Left renal cortex interstitium (tissue), 4 donors: ENCODE data around the gene FBLN1. TPM values are rescaled to one million over a fixed set of nuclear protein-coding genes. Genes with fewer than 3 reads are reported as not detected.
"Not testable (repeated sequence)": the region's sequence is repeated elsewhere in the genome, so short reads cannot be mapped to it uniquely, and the experiment has no call there.

Experiments used
- DNase-seq, 4 donors: peaks; one replicate each; pipeline ENCODE4 v3.0.0-alpha.2; 2013; ENCODE audit warnings: low read depth in 4 of 4, low spot score in 2 of 4, missing footprints in 1 of 4
- polyA plus RNA-seq, 4 donors: library from polyadenylated mRNA; unstranded; fragments of 120-200 nt; gene quantifications; one replicate each; pipeline ENCODE4 v1.2.1, GENCODE V29; 2013; ENCODE audit not compliant: insufficient read length in 4 of 4

FBLN1 gene
- polyA plus RNA-seq, 4 donors: 98.6 to 176 (median 121) TPM

DNA sequence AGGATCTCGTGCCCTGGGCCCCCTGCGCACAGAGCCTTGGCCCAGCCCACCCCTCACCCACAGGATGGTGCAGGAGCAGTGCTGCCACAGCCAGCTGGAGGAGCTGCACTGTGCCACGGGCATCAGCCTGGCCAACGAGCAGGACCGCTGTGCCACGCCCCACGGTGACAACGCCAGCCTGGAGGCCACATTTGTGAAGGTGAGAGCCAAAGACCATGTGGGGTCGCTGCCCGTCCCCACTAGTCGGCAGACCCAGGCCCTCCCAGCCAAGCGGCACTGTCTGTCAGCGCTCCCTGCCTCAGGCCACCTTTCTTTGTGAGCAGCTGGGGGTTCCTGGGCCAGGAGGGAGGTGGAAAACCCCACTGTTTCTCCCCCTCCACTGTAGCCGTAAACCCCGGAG, 22.8 kb downstream of the FBLN1 start:
- DNase-seq: no peak

DNA sequence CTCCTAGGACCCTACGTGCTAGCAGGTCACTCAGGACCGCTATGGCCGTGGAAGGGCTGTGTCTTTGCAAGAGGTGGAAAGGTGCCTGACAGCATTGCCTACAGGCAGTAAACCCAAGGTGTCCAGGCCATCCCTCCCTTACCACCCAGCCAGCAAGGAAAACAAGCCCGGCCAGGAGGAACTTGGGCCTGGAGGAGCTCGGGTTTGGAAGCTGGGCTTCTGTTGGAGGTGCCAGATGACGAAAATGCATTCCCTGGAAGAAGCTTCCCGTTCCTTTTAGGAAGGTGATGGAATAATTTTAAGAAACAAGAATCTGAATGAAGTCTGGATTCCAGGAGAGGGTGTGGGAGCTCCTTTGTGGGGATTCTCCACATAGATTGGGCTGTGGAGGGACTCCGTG, 23.6 kb downstream of the FBLN1 start:
- DNase-seq: no peak

DNA sequence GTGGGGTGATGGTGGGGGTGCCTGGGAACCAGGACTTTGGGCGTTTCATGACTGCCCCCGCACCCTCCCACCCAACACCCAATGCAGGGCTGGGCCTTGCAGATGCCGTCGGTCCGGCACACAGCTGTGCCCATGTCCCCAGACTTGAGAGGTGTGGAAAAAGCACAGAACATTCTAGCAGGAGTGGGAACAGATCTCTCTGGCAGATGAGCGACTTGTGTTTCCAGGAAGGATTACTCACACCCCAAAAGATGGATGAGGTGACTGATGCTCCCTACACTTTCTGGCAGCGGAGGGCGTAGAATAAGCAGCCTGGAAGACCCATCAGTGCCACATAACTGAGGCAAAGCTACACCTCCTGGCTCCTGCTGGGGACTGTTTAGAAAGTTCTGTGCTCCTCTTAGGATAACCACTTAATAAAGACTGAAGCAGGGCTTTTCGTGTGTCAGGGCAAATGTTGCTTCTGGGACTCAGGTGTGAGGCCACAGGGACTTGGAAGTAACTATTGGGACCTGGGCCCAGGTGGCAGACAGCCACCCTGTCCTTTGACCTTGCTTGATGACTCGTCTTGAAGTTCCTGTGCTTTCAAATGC, 24.2 kb downstream of the FBLN1 start:
- no peak for DNase-seq

DNA sequence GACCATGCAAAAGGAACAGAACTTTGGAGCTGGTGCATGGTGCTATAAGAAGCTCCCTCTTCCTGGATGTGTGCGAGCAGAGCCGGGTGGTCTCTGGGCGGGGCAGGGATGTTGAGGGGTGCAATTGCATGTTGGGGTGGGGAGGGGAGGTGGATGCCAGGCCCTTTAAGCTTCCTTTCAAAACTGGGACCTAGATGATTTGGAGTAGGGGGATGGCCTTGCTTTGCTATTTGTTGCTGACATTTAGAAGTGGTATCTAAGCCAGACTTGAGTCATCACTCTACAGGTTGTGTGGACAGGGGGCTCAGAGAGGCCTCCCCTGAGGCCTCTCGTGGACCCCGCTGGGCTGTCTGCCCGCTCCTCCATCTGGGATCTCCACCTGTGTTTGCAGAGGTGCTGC, 24.8 kb downstream of the FBLN1 start:
- DNase-seq: no peak

DNA sequence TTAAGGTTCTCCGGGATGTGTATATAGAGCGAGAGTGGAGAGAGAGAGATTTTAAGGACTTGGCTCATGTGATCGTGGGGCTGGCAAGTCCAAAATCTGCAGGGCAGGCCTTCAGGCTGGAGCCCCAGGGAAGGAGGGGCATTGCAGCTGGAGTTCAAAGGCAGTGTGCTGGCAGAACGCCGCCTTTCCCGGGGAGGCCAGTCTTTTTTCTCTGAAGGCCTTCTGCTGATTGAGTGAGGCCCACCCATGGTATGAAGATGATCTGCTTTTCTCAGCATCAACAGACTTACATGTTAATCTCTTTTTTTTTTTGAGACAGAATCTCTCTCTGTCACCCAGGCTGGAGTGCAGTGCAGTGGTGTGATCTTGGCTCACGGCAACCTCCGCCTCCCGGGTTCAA, 25.4 kb downstream of the FBLN1 start:
- no peak for DNase-seq

DNA sequence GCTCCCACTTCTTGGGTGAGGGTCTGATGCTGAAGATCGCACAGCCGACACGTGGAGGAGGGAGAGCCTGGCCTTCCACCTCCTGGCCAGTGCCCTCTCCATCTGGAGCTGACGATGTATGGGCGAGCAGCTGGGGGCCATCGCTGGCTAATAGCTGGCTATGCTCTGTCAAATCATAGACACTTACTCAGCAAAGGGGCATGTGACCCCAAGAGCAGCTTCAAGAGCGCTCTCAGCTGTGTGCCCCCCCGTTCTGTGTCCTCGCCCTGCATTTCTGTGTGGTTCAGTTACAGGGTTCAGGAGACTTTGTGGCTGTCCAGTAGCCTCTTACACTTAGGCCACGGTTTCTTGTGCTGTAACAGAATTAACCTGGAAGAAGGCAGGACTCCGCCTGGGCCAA, 26.4 kb downstream of the FBLN1 start:
- DNase-seq: no peak

DNA sequence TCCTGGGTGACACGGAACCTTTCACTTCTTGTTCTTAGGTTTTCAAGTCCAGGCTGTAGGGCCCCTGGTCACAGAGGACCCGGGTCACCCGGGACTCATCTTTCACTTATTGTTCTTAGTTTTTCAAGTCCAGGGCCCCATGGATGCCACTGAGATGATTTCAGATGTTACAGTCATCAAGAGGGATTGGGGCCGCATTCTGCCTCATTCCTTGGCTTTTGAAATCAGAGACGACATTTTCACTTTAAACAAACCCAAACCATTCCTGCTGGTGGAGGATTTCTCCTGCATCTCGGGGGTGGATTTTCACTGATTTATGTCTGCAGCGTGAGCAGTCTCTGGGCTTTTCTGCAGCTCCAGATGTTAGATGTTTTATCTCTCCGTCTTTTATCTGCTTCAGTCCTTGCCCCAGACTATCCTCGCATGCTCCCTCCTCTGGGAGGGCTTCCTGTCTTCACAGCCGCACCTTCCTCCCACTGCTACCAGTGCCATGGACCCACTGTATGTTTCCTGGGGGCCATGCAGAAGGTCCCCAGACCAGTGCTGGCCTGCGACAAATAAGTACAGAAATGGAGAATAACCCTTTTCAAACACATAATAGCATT, 27.4 kb downstream of the FBLN1 start:
- no peak for DNase-seq

DNA sequence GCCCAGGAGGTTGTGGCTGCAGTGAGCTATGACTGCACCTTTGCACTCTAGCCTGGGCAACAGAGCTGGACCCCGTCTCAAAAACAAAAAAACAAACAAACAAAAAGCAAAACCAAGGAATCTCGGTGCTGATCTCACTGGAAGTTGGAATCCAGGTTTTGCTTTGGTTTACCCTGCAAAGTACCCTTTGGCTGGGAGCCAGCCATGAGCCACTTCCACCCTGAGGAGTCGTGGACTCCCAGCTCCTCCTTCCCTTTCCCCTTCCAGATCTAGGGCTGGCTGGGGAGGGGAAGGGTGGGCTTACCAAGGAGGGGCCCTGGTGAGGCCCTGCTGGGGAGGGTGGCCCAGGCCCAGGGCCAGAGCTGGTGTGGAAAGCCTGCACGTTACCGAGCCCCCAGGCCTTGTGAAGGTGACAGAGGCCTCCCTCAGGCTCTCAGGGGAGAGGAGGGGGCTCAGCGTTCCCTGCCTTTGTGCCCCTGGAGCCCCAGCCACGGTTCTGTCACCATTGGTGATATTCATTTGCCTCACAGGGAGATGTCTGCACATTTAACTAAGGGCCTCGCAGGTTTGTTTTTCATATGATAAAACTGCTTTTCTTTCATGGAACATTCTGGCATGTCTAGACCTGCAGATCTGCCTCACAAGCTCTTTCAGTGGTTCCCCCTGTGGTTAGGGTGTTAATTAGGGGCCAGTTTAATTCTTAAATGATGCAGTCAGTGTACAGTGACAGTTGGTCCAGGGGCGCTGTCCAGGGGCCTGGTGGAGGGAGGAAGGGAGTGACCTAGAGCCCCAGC, 29.0 kb downstream of the FBLN1 start:
- no peak for DNase-seq

DNA sequence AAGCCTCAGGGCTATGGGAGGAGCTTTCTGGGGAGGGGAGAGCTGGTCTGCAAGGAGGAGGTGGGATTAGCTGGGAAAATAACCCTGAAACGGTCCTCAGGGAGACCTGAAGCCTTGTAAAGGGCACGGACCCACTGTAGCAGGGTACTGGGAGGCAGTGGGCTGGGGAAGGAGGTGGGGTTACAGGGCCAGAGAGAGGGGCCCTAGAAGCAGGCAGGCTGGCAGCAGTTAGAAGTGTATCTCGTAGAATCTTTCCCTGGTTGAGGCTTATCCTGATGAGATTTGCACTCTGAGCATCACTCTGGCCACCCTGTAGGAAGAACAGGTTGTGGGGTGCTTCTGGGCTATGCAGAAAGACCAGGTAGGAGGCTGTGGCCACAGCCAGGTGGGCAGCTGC, 29.6 kb downstream of the FBLN1 start:
- DNase-seq: no peak

DNA sequence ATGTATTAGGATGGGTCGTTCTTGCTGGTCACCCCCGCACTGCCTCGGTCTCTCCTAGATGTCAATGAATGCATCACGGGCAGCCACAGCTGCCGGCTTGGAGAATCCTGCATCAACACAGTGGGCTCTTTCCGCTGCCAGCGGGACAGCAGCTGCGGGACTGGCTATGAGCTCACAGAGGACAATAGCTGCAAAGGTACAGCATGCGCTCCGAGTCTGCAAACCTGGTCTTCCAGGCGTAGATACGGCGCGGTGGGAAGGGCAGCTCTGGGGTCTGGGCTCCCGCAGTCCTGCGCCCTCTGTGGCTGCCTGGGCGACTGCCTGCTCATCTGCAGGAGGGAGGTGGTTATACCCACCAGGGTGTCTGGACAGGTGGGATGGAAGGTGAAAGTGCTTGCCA, 31.0 kb downstream of the FBLN1 start:
- DNase-seq: no peak

DNA sequence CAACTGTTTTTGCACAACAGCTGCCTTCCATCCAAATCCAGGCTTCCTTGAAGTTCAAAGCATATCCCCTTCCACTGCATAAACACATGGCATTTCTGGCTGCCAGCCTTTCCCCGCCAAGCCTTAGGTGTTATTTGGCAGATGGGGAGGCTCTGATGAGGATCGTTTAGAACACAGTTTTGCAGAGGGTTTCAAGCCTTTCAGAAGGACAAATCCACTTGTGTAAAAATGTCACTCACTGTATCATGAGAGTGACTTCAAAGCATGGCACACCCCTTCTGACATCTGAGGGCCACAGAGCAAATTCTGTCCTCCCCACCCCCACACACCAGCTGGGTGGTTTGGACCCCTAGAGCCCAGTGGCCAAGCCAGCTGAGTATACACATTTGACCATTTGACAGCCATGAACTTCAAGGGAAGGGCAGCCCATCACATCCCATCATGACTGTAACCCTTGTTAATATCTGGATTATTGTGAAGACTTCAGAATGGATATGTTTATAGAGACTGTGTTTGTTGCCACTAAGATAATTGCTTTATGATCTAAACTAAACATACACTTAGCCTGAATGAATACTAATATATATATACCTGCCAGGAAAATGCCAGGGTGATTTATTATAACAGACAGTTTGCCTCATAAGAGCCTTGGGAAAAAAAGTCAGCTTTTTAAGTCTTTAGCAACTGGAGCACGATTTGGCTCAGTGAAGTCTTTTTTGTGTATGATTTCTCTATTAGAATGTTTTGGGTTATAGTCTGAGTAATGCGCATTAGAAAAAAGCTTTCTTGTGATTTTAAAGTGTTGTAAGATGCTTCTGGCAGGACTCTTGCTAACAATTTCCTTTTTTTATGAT, 31.9 kb downstream of the FBLN1 start:
- peak in 1 of 4 donors; percentile 48 for DNase-seq

DNA sequence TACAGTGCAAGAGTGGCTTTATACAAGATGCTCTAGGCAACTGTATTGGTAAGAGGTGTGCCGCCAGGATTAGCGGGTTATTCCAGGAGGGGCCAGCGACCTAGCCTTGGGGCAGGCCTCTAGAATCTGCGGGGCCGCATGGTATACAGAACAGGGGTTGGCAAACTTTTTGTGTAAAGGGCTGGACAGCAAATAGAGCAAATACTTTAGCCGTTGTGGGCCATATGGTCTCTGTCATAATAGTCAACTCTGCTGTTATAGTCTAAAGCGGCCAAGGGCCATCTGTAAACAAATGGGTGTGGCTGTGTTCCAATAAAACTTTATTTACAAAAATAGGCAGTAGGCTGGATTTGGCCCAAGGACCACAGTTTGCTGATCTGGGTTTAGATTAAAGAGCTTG, 32.6 kb downstream of the FBLN1 start:
- no peak for DNase-seq

DNA sequence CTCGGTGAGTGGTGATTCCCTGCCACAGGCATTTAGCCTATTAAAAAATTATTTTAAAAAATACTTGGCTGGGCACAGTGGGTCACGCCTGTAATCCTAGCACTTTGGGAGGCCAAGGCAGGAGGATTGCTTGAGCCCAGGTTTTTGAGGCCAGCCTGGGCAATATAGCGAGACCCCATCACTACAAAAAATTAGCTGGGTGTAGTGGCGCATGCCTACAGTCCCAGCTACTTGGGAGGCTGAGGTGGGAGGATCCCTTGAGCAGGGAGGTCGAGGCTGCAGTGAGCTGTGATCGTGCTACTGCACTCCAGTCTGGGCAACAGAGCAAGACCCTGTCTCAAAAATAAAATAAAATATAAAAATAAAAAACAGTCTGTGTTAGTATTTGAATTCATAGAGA, 33.2 kb downstream of the FBLN1 start:
- DNase-seq: not testable (repeated sequence)

DNA sequence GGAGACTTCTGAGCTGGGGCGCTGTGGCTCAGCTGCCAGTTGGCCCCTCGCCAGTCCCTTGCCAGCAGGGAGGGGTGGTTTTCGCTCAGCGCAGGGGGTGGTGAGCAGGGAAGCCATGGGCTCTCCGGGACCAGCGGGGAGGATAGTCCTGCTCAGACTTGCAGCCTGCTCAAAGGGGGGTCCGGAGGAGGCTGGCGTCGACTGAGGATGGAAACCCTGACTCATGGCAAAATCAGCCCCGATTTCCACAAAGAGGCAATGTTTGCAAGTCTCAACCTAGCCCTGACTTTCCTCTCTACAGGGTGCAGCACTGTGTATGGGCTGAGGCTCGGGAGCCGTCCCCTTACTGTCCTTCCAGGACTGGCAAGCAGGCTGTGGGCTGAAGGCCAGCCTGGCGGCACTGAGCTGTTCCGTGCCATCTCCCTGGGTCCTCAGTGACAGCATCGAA, 35.1 kb downstream of the FBLN1 start:
- no peak for DNase-seq

DNA sequence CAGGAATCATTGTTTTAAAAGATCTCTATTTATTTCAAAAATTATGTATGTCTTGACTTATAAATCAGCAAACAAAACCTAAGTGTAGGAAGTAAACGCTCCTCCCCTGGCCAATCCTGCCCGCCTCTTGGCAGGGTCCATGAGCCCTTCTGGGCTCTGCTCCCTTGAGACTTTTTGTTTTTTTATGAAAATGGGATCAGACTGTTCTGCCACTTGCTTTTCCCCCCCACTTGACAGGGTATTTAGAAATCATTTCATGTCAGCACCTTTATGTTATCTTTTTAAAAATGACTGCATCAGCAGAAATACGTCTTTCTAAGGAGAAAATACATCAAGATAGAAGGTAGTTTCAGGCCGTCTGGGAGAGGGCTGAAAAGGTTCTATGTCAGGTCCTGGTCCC, 35.6 kb downstream of the FBLN1 start:
- no peak for DNase-seq

DNA sequence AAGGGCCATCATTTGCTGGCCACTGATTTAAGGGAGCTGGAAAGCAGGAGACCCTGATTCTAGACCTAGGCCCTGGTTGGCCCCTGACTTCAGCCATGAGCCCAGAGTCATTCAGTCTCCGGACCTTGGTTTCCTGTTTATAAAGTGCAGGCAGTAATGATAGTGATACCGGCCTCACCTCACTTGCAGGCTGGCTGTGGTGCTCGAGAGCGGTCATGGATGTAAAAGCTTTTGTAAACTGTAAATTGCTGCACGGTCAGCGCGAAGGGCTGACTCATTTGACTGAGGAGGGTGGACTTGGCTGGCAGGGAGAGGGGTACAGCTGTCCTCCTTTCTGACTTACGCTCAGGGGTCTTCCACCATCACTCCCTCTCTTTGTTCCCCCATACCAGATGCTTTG, 37.4 kb downstream of the FBLN1 start:
- DNase-seq: no peak

DNA sequence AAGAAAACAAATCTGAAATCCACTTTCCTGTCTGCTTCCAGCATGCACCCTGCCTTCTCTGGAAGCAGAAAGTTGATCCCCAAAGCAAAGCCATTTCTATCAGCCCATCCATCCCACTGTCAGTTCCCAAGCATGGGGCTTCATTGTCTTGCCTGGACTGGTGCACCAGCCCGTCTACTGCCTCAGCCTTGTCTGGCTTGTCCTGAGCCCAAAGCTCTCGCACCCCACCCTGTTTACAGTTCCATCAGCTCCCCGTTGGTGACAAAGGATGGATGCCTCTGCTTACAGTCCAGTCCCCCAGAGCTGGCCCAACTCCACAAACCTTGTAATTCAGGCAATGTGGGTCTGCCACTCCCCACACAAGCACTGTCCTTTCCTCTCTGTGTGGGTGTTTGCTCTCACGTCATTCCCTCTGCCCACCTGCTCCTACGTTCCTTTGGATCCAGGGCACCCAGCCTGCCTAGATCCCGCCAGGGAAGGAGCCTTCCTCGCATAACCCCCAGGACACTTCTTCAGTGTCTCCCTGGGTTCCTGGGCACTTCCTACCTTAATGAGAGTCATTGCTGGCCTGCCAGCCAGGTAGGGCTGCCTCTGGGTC, 38.8 kb downstream of the FBLN1 start:
- no peak for DNase-seq

DNA sequence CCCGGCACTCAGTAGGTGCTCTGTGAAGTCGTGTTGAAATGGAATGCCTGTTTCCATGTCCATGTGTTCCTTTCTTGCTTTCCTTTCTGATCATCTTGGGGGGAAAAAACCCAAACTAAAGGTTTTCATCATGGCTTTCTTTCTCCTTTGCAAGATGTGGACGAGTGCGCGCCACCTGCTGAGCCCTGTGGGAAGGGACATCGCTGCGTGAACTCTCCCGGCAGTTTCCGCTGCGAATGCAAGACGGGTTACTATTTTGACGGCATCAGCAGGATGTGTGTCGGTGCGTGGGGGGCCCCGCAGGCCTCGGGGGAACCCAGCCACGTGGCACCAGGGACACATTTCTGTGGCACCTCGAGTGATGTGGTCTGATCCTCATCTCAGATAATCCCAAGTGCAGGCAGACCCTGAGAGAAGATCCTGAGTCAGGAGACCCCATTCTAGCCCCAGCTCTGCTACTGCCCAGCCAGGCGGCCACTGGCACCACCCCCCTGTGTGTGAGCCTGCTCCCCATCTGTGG, 39.4 kb downstream of the FBLN1 start:
- DNase-seq: no peak

DNA sequence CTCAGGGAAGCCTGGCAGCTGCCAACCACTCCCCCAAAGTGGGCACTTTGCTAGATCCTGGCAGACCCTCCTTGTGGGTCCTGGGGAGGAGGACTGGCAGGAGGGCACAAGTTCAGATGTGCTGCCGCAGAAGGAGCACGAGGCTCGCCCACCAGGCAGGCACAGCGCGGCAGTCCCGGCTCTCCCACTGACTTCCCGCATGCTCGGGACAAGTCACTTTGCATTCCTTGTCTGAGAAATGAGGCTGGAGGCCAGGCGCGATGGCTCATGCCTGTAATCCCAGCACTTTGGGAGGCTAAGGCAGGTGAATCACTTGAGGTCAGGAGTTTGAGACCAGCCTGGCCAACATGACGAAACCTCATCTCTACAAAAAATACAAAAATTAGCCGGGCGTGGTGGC, 40.1 kb downstream of the FBLN1 start:
- not testable (repeated sequence) for DNase-seq

DNA sequence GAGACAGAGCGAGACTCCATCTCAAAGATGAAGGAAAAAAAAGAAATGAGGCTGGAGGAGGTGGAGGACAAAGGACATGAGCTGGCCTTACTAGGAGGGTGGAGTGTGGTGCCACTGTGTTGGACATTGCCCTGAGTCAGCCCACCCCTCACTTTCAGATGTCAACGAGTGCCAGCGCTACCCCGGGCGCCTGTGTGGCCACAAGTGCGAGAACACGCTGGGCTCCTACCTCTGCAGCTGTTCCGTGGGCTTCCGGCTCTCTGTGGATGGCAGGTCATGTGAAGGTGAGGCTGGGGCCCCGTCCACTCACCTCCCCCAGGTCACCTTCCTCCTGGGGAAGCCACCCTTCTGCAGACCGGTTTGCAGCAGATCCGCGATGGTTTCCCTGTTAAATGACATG, 40.6 kb downstream of the FBLN1 start:
- DNase-seq: no peak
